ENCODE results near the gene EYS. TPM values are rescaled to one million over a fixed set of nuclear protein-coding genes. Genes with fewer than 3 reads are reported as not detected.

EYS gene
- polyA plus RNA-seq, 1 of the 3 experiments (the other 2 are of a cell fraction): 0.05 TPM

- ChIA-PET POLR2A (no interaction called here), CTCF (no interaction called here)
- Histone ChIP-seq H3K9ac (no peak overlapping the region), H3K27ac (ENCODE audit: low read depth in 2 of 2, low read length in 1 of 2) (no peak overlapping the region), H3F3A (replicated peaks; ENCODE audit: insufficient read depth) (no peaks in the 10 kb centered on the region), H3K4me2 (no peak overlapping the region), H3K9me3 (no peaks in the 10 kb centered on the region), H2AFZ (ENCODE audit: low read depth) (no peak overlapping the region), H3K4me1 (ENCODE audit: control insufficient read depth in 1 of 2, insufficient read depth in 2 of 2, low read depth in 1 of 2, low read length in 1 of 2) (no peaks in the 10 kb centered on the region; a peak in 2 of 4 replicates), H3K4me3 (ENCODE audit: low read depth in 2 of 2, low read length in 1 of 2) (no peak overlapping the region), H3K79me2 (ENCODE audit: insufficient read depth) (no peaks in the 10 kb centered on the region), H3K27me3 (ENCODE audit: insufficient read depth) (no peaks in the 10 kb centered on the region), H4K20me1 (ENCODE audit: insufficient read depth) (no peaks in the 10 kb centered on the region), H3K36me3 (replicated peaks in 1 of 2; ENCODE audit: control insufficient read depth in 1 of 2, insufficient read depth in 2 of 2, low read length in 1 of 2) (no peaks in the 10 kb centered on the region), H3K9me2 (no peaks in the 10 kb centered on the region)
- TF ChIP-seq USF1 (IDR thresholded peaks at IDR 0.05; ENCODE audit: borderline replicate concordance, low read depth) (no peak), SMC3 (IDR thresholded peaks at IDR 0.05; ENCODE audit: low read depth, low read length) (no peak), JUND (IDR thresholded peaks at IDR 0.05) (no peak), FOXJ3 (CRISPR knock-in tag; IDR thresholded peaks at IDR 0.05) (no peak), TCF12 (IDR thresholded peaks at IDR 0.05) (no peak), RAD21 (IDR thresholded peaks at IDR 0.05; ENCODE audit: low read length) (no peak)
- no peak for DNase-seq
These were observed 1700.8 kb downstream of the EYS start for GRCh38 chr6:64006246-64006645.

GRCh38 chr6:64000818-64001491 lies 1706.1 kb downstream of the EYS start:
- no peaks in the 10 kb centered on the region for H3K9me3 ChIP-seq
- POLR2A ChIA-PET: no interaction called here

More at GRCh38 chr6:64000818-64001491, 1706.1 kb downstream of the EYS start:
- CTCF ChIA-PET: interaction anchor here (3.2 kb wide), 1 partner anchor 12 kb away, joined by 12 read pairs; no protein-coding TSS in a partner anchor
- 89% methylated on average over 5 of the region's 5 CpGs for WGBS (ENCODE audit: low lambda C conversion rate)
- no peak overlapping the region for H3K27ac ChIP-seq (ENCODE audit: low read depth in 2 of 2, low read length in 1 of 2)
- no peak for TF ChIP-seq GABPA (IDR thresholded peaks at IDR 0.05; ENCODE audit: low read depth)
- no peak for TF ChIP-seq FOXM1 (IDR thresholded peaks at IDR 0.05; ENCODE audit: low read depth)
- no peak for TF ChIP-seq FOSL2 (IDR thresholded peaks at IDR 0.05; ENCODE audit: borderline replicate concordance, low read depth)
- no peak for TF ChIP-seq ZBTB33 (IDR thresholded peaks at IDR 0.05; ENCODE audit: borderline replicate concordance, low read depth)
- no peak for TF ChIP-seq PBX3 (IDR thresholded peaks at IDR 0.05)
- no peak for TF ChIP-seq CTCF (IDR thresholded peaks at IDR 0.05)
- no peak for TF ChIP-seq IRF3 (IDR thresholded peaks at IDR 0.05; ENCODE audit: low read depth, low read length)
- TF ChIP-seq RAD21 (IDR thresholded peaks at IDR 0.05; ENCODE audit: low read length): no peak
- TF ChIP-seq MAX (IDR thresholded peaks at IDR 0.05; ENCODE audit: low read depth): no peak
- no peak for TF ChIP-seq TCF12 (IDR thresholded peaks at IDR 0.05)
- TF ChIP-seq USF2 (IDR thresholded peaks at IDR 0.05; ENCODE audit: borderline replicate concordance, low read depth, low read length): no peak
- no peak for TF ChIP-seq GATA2 (CRISPR knock-in tag; IDR thresholded peaks at IDR 0.05)
- no peaks in the 10 kb centered on the region for H3K9me2 ChIP-seq
- H3K27me3 ChIP-seq (ENCODE audit: insufficient read depth): no peaks in the 10 kb centered on the region
- H3K36me3 ChIP-seq (replicated peaks in 1 of 2; ENCODE audit: control insufficient read depth in 1 of 2, insufficient read depth in 2 of 2, low read length in 1 of 2): no peaks in the 10 kb centered on the region
- H3K9ac ChIP-seq: no peak overlapping the region
- no peak overlapping the region for H3K4me3 ChIP-seq (ENCODE audit: low read depth in 2 of 2, low read length in 1 of 2)
- no peak overlapping the region for H2AFZ ChIP-seq (ENCODE audit: low read depth)
- no peaks in the 10 kb centered on the region for H4K20me1 ChIP-seq (ENCODE audit: insufficient read depth)
- no peaks in the 10 kb centered on the region; a peak in 1 of 4 replicates for H3K4me1 ChIP-seq (ENCODE audit: control insufficient read depth in 1 of 2, insufficient read depth in 2 of 2, low read depth in 1 of 2, low read length in 1 of 2)
- no peak for DNase-seq
- no peaks in the 10 kb centered on the region for H3F3A ChIP-seq (replicated peaks; ENCODE audit: insufficient read depth)
- H3K79me2 ChIP-seq (ENCODE audit: insufficient read depth): no peaks in the 10 kb centered on the region
- no peak overlapping the region for H3K4me2 ChIP-seq

All from SK-N-SH (cell line).